ENCODE results near the gene STK4.

GRCh38 chr20:44956410-44956809 lies 9.9 kb upstream of the STK4 start:
- TF ChIP-seq ZNF274 (IDR thresholded peaks at IDR 0.05; ENCODE audit: low read depth, low read length) (no peak), SUZ12 (IDR thresholded peaks at IDR 0.05; ENCODE audit: extremely low read depth, insufficient read depth, insufficient read length) (no peak), YY1 (IDR thresholded peaks at IDR 0.05; ENCODE audit: insufficient read depth, insufficient read length) (no peak)

All from NT2/D1 (cell line).